HCT116 (cell line): ENCODE measurements around the gene RPS2. TPM values are rescaled to one million over a fixed set of nuclear protein-coding genes. Genes with fewer than 3 reads are reported as not detected.

Experiments
- ATAC-seq: fragments of 200-7000 bp; cut with Tn5 transposase; 2 replicates; pipeline ENCODE4 v1.9.1; 2020; ENCODE audit warnings: mild to moderate bottlenecking, moderate library complexity
- BruUV-seq: library from RNA; stranded (reverse); fragments of 400-500 nt; replicated peaks from 2 replicates; lab custom pipeline; 2021; lab: Mats Ljungman, UMichigan
- CTCF ChIA-PET: fragments of 300-600 bp; sonication (Branson Sonifier 250); formaldehyde crosslinking; loops from one replicate; lab custom pipeline; 2021; ENCODE audit warnings: antibody characterized with exemption; lab: Charles Lee
- POLR2A ChIA-PET: fragments of 300-600, 350-600 bp; sonication (Branson Sonifier 250); formaldehyde crosslinking; loops from one replicate; lab custom pipeline; 2021; ENCODE audit warnings: antibody characterized with exemption; lab: Charles Lee
- RAD21 ChIA-PET, 2 experiments: fragments of 300-600 bp; sonication (Branson Sonifier 250); formaldehyde crosslinking; loops; one replicate each; lab custom pipeline; 2023; ENCODE audit warnings: low total read pairs in 2 of 2; ENCODE audit not compliant: uncharacterized antibody in 2 of 2, unreplicated experiment in 2 of 2, low non-redundant PET in 1 of 2; lab: Charles Lee
- DNase-seq: peaks from one replicate; pipeline ENCODE4 v3.0.0-alpha.2; 2010; ENCODE audit warnings: low read depth, low spot score
- H2AFZ ChIP-seq: fragments of 200-600 bp; shearing (Covaris generic), sonication (generic); 2 replicates; pipeline ENCODE4 v1.6.1; 2017; ENCODE audit warnings: low read depth, mixed run types, mixed read lengths, antibody characterized with exemption, low read length; ENCODE audit not compliant: poor library complexity, severe bottlenecking
- H3K27ac ChIP-seq: 2 replicates; pipeline ENCODE4 v1.5.1; 2012; ENCODE audit warnings: low read depth, low read length
- H3K27me3 ChIP-seq: fragments of 200-600 bp; sonication (generic); 2 replicates; pipeline ENCODE4 v1.6.1; 2016; ENCODE audit warnings: mixed run types, low read length, mixed read lengths; ENCODE audit not compliant: insufficient read depth
- H3K36me3 ChIP-seq, 2 experiments: fragments of 200-500 bp in 1 of 2; fragments of 200-600 bp in 1 of 2; sonication (Bioruptor generic) in 1 of 2; sonication (generic) in 1 of 2; 2 replicates each; pipeline versions ENCODE4 v1.5.1 to v1.6.1; 2014 to 2016; ENCODE audit warnings: low read length in 2 of 2, inconsistent platforms in 1 of 2, mixed read lengths in 1 of 2, mixed run types in 1 of 2; ENCODE audit not compliant: insufficient read depth in 2 of 2, control insufficient read depth in 1 of 2
- H3K4me1 ChIP-seq, 2 experiments: fragments of 200-600 bp in 1 of 2; sonication (generic) in 1 of 2; 2 replicates each; pipeline versions ENCODE4 v1.5.1 to v1.6.1; 2012 to 2017; ENCODE audit warnings: low read length in 2 of 2, inconsistent platforms in 1 of 2, mild to moderate bottlenecking in 1 of 2, mixed read lengths in 1 of 2, mixed run types in 1 of 2, moderate library complexity in 1 of 2; ENCODE audit not compliant: insufficient read depth in 2 of 2, control insufficient read depth in 1 of 2
- H3K4me2 ChIP-seq: fragments of 200-600 bp; sonication (generic); 2 replicates; pipeline ENCODE4 v1.6.1; 2017; ENCODE audit warnings: mixed run types, low read length, mixed read lengths
- H3K4me3 ChIP-seq, 2 experiments: fragments of 200-600 bp in 1 of 2; sonication (generic) in 1 of 2; replicated peaks in 1 of 2; 2 replicates each; pipeline ENCODE4 v1.5.1; 2011 to 2016; ENCODE audit warnings: low read length in 2 of 2, control low read depth in 1 of 2, low read depth in 1 of 2, mild to moderate bottlenecking in 1 of 2, mixed read lengths in 1 of 2, mixed run types in 1 of 2
- H3K79me2 ChIP-seq: fragments of 200-600 bp; sonication (generic); 2 replicates; pipeline ENCODE4 v1.6.1; 2017; ENCODE audit warnings: mild to moderate bottlenecking, mixed run types, low read length, moderate library complexity, mixed read lengths; ENCODE audit not compliant: insufficient read depth
- H3K9ac ChIP-seq: fragments of 200-600 bp; sonication (generic); 2 replicates; pipeline ENCODE4 v1.6.1; 2016; ENCODE audit warnings: low read length, mixed read lengths
- H3K9me2 ChIP-seq: fragments of 200-600 bp; sonication (generic), shearing (Covaris generic); 2 replicates; pipeline ENCODE4 v1.6.1; 2017; ENCODE audit warnings: mixed run types, mild to moderate bottlenecking, moderate library complexity; ENCODE audit not compliant: insufficient read depth
- H3K9me3 ChIP-seq, 2 experiments: fragments of 200-500 bp in 1 of 2; fragments of 200-600 bp in 1 of 2; sonication (Bioruptor generic) in 1 of 2; sonication (generic) in 1 of 2; 2 replicates each; pipeline ENCODE4 v1.6.1; 2014 to 2017; ENCODE audit warnings: low read length in 2 of 2, mixed read lengths in 2 of 2, inconsistent platforms in 1 of 2, low read depth in 1 of 2, mild to moderate bottlenecking in 1 of 2, mixed run types in 1 of 2, moderate library complexity in 1 of 2; ENCODE audit not compliant: control insufficient read depth in 1 of 2, insufficient read depth in 1 of 2
- H4K20me1 ChIP-seq: fragments of 200-600 bp; sonication (generic), shearing (Covaris generic); 2 replicates; pipeline ENCODE4 v1.6.1; 2017; ENCODE audit warnings: mixed run types, mild to moderate bottlenecking, moderate library complexity; ENCODE audit not compliant: insufficient read depth
- CBX3 ChIP-seq: IDR thresholded peaks from 2 replicates; pipeline ENCODE4 v1.6.1; 2012; ENCODE audit warnings: low read depth
- CEBPB ChIP-seq: IDR thresholded peaks from 2 replicates; pipeline ENCODE4 v1.6.1; 2012; ENCODE audit warnings: low read depth
- EGR1 ChIP-seq: IDR thresholded peaks from 2 replicates; pipeline ENCODE4 v1.6.1; 2012; ENCODE audit warnings: low read depth
- ELF1 ChIP-seq: IDR thresholded peaks from 2 replicates; pipeline ENCODE4 v1.6.1; 2012; ENCODE audit warnings: low read depth, borderline replicate concordance
- EZH2 ChIP-seq: fragments of 200-600 bp; sonication (generic); IDR thresholded peaks from 2 replicates; pipeline ENCODE4 v1.6.1; 2017; ENCODE audit warnings: antibody characterized with exemption, mixed run types
- EZH2phosphoT487 ChIP-seq: fragments of 200-600 bp; IDR thresholded peaks from 2 replicates; pipeline ENCODE4 v1.6.1; 2018; ENCODE audit warnings: antibody characterized with exemption, borderline replicate concordance
- FOSL1 ChIP-seq: IDR thresholded peaks from 2 replicates; pipeline ENCODE4 v1.6.1; 2012; ENCODE audit warnings: low read depth
- JUND ChIP-seq: IDR thresholded peaks from 2 replicates; pipeline ENCODE4 v1.6.1; 2012
- POLR2A ChIP-seq: IDR thresholded peaks from 2 replicates; pipeline ENCODE4 v1.7.0; 2011; ENCODE audit warnings: borderline replicate concordance; ENCODE audit not compliant: insufficient read depth, insufficient read length; ENCODE audit errors: extremely low read depth
- POLR2AphosphoS5 ChIP-seq: IDR thresholded peaks from 2 replicates; pipeline ENCODE4 v1.6.1; 2011; ENCODE audit warnings: mild to moderate bottlenecking, low read depth, low read length, moderate library complexity
- RAD21 ChIP-seq: IDR thresholded peaks from 2 replicates; pipeline ENCODE4 v1.6.1; 2012; ENCODE audit warnings: low read depth, mild to moderate bottlenecking
- SIN3A ChIP-seq: IDR thresholded peaks from 2 replicates; pipeline ENCODE4 v1.6.1; 2012; ENCODE audit warnings: low read depth
- SP1 ChIP-seq: IDR thresholded peaks from 2 replicates; pipeline ENCODE4 v1.6.1; 2012; ENCODE audit warnings: low read depth
- TCF7L2 ChIP-seq: IDR thresholded peaks from 2 replicates; pipeline ENCODE4 v1.7.0; 2011; ENCODE audit warnings: borderline replicate concordance, inconsistent platforms; ENCODE audit not compliant: insufficient read depth, insufficient read length; ENCODE audit errors: extremely low read depth
- YY1 ChIP-seq: IDR thresholded peaks from 2 replicates; pipeline ENCODE4 v1.6.1; 2011; ENCODE audit warnings: low read length, low read depth, moderate library complexity, mild to moderate bottlenecking; ENCODE audit not compliant: insufficient replicate concordance; ENCODE audit errors: extremely low read depth
- ZFX ChIP-seq: fragments of 450-650 bp; IDR thresholded peaks from 2 replicates; pipeline ENCODE4 v1.6.1; 2017
- ZNF274 ChIP-seq: fragments of 200-500 bp; sonication (Bioruptor generic); IDR thresholded peaks from 2 replicates; pipeline ENCODE4 v1.6.1; 2014; ENCODE audit warnings: mild to moderate bottlenecking, low read depth, low read length, inconsistent platforms
- intact Hi-C: fragments of 100-400 bp; cut with micrococcal nuclease; formaldehyde crosslinking; loops from 2 replicates; pipeline ENCODE4 v1.10.0; 2022
- total RNA-seq: library from RNA; stranded (reverse); gene quantifications from one replicate; pipeline ENCODE4 v1.2.1, GENCODE V29; 2021; ENCODE audit not compliant: unreplicated experiment
- TF ChIP-seq, protein P1 (sequence below), 3 experiments: fragments of 200-600 bp in 1 of 3; sonication (generic) in 1 of 3; IDR thresholded peaks in 2 of 3; conservative IDR thresholded peaks in 1 of 3; 2 replicates each; pipeline ENCODE4 v1.5.1; 2012 to 2017; ENCODE audit warnings: low read depth in 2 of 3, low read length in 2 of 3, antibody characterized with exemption in 1 of 3, borderline replicate concordance in 1 of 3, control low read depth in 1 of 3, mild to moderate bottlenecking in 1 of 3, mixed read lengths in 1 of 3, mixed run types in 1 of 3, moderate library complexity in 1 of 3; ENCODE audit not compliant: insufficient read depth in 1 of 3
- TF ChIP-seq, protein P2 (sequence below): IDR thresholded peaks from 2 replicates; pipeline ENCODE4 v1.6.1; 2012
- TF ChIP-seq, protein P3 (sequence below): IDR thresholded peaks from 2 replicates; pipeline ENCODE4 v1.6.1; 2012
- TF ChIP-seq, protein P4 (sequence below): IDR thresholded peaks from 2 replicates; pipeline ENCODE4 v1.6.1; 2011; ENCODE audit warnings: mild to moderate bottlenecking, low read length, moderate library complexity; ENCODE audit not compliant: insufficient replicate concordance; ENCODE audit errors: extremely low read depth

The RPS2 gene
- total RNA-seq, 1 experiment from 2014 or later: 6,265 TPM

DNA sequence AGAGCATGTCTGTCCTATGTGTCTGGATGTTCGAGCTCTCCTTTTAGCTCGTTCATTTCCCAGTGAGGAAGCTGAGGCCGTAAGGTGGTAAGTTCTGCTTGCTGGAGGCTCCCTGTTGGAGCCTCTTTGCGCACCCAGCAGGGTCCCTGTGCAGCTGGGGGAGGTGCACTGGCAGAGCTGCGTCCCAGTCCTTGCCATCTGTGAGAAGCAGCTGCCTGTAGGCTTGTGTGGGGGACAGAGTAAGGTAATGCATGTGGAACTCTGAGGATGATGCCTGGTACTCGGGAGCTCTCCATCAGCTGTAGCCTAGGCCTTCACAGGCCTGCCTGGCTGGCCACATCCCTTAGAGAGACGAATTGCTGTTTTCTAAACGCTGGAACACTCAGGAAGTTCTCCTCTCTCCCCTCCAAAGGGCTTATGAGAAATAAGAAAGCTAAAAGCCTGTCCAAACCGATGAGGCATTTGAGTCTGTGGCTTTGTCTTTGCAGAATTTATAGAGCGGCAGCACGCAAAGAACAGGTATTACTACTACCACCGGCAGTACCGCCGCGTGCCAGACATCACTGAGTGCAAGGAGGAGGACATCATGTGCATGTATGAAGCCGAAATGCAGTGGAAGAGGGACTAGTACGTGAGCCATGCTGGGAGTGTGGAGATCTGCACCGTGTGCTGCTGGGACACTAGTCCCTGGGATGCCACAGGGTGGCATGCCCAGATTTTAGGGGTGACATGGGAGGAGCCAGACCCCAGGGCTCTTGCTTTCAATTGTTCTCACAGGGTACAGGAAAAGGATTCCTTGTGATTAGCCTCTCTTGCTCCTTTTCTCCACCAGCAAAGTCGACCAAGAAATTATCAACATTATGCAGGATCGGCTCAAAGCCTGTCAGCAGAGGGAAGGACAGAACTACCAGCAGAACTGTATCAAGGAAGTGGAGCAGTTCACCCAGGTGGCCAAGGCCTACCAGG is 3.7 kb downstream of the RPS2 start:
- Histone ChIP-seq H3K27ac (peak overlapping the region; percentile 88), H3K9me3 (no peaks in the 10 kb centered on the region), H3K9me2 (no peaks in the 10 kb centered on the region), H2AFZ (no peak overlapping the region), H3K4me1 (peaks cover 9 to 44% of the 10 kb centered on the region in 2 experiments), H3K4me2 (peak overlapping the region; percentile 88), H3K4me3 (peak overlapping the region; percentile 81 to 89), H3K79me2 (peaks cover 62% of the 10 kb centered on the region), H3K36me3 (peaks cover 6 to 20% of the 10 kb centered on the region in 2 experiments), H3K9ac (peak overlapping the region; percentile 98), H4K20me1 (peaks cover 11% of the 10 kb centered on the region; the same call in 1 of the 2 replicates), H3K27me3 (no peaks in the 10 kb centered on the region)
- DNase-seq: peak; percentile 64
- BruUV-seq: TSS peak; percentile 29
- intact Hi-C loops: no loop called here
- ChIA-PET RAD21 (no interaction called here), POLR2A (interaction anchor here (0.6 to 3.2 kb wide), 11 partner anchors 9 to 194 kb away, joined by 3 to 21 read pairs (median 4); partner anchors contain the start of genes MSRB1, NUBP2, SPSB3 and TBL3), CTCF (interaction anchor here (1.2 to 1.7 kb wide), 2 partner anchors 97 to 179 kb away, joined by 3 to 5 read pairs; no protein-coding TSS in a partner anchor)
- peak; percentile 31 for ATAC-seq
- TF ChIP-seq FOSL1: no peak
- no peak for TF ChIP-seq RAD21
- no peak for TF ChIP-seq ELF1
- TF ChIP-seq POLR2AphosphoS5: peak; percentile 79
- TF ChIP-seq, protein P1, sequence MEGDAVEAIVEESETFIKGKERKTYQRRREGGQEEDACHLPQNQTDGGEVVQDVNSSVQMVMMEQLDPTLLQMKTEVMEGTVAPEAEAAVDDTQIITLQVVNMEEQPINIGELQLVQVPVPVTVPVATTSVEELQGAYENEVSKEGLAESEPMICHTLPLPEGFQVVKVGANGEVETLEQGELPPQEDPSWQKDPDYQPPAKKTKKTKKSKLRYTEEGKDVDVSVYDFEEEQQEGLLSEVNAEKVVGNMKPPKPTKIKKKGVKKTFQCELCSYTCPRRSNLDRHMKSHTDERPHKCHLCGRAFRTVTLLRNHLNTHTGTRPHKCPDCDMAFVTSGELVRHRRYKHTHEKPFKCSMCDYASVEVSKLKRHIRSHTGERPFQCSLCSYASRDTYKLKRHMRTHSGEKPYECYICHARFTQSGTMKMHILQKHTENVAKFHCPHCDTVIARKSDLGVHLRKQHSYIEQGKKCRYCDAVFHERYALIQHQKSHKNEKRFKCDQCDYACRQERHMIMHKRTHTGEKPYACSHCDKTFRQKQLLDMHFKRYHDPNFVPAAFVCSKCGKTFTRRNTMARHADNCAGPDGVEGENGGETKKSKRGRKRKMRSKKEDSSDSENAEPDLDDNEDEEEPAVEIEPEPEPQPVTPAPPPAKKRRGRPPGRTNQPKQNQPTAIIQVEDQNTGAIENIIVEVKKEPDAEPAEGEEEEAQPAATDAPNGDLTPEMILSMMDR (IDR thresholded peaks at IDR 0.05 in 2 of 3, conservative IDR thresholded peaks at IDR 0.05 in 1 of 3; ENCODE audit: borderline replicate concordance in 1 of 3, insufficient read depth in 1 of 3, low read depth in 2 of 3, low read length in 2 of 3): no peak
- TF ChIP-seq EZH2: no peak
- peak; percentile 94 for TF ChIP-seq POLR2A
- TF ChIP-seq SIN3A: no peak
- TF ChIP-seq CBX3: no peak
- TF ChIP-seq YY1: no peak
- TF ChIP-seq ZNF274: no peak
- no peak for TF ChIP-seq ZFX
- TF ChIP-seq EZH2phosphoT487: no peak
- TF ChIP-seq, protein P2, sequence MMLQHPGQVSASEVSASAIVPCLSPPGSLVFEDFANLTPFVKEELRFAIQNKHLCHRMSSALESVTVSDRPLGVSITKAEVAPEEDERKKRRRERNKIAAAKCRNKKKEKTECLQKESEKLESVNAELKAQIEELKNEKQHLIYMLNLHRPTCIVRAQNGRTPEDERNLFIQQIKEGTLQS: no peak
- no peak for TF ChIP-seq EGR1
- TF ChIP-seq JUND: no peak
- TF ChIP-seq, protein P3, sequence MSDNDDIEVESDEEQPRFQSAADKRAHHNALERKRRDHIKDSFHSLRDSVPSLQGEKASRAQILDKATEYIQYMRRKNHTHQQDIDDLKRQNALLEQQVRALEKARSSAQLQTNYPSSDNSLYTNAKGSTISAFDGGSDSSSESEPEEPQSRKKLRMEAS: no peak
- TF ChIP-seq TCF7L2: no peak
- no peak for TF ChIP-seq SP1
- TF ChIP-seq, protein P4, sequence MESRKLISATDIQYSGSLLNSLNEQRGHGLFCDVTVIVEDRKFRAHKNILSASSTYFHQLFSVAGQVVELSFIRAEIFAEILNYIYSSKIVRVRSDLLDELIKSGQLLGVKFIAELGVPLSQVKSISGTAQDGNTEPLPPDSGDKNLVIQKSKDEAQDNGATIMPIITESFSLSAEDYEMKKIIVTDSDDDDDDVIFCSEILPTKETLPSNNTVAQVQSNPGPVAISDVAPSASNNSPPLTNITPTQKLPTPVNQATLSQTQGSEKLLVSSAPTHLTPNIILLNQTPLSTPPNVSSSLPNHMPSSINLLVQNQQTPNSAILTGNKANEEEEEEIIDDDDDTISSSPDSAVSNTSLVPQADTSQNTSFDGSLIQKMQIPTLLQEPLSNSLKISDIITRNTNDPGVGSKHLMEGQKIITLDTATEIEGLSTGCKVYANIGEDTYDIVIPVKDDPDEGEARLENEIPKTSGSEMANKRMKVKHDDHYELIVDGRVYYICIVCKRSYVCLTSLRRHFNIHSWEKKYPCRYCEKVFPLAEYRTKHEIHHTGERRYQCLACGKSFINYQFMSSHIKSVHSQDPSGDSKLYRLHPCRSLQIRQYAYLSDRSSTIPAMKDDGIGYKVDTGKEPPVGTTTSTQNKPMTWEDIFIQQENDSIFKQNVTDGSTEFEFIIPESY: peak; percentile 6
- TF ChIP-seq CEBPB: no peak
